ENCODE results near the gene SLCO2A1. TPM values are rescaled to one million over a fixed set of nuclear protein-coding genes. Genes with fewer than 3 reads are reported as not detected.

SLCO2A1 gene
- total RNA-seq, 1 donor from 2014 or later = 11.6 TPM

GRCh38 chr3:133928903-133929607 lies 100.7 kb downstream of the SLCO2A1 start:
- intact Hi-C loops (cut with micrococcal nuclease) = loop anchor here (5.0 kb wide), 1 partner anchor 112 kb away; no protein-coding TSS in a partner anchor
- no peak for DNase-seq
- ATAC-seq = no peak

GRCh38 chr3:133928136-133928893 lies 101.4 kb downstream of the SLCO2A1 start:
- intact Hi-C loops (cut with micrococcal nuclease) = loop anchor here (5.0 kb wide), 1 partner anchor 111 kb away; no protein-coding TSS in a partner anchor
- ATAC-seq = no peak
- no peak for DNase-seq

GRCh38 chr3:133927540-133928066 lies 102.1 kb downstream of the SLCO2A1 start:
- DNase-seq (peak; percentile 85), ATAC-seq (peak; percentile 93)
- intact Hi-C loops (cut with micrococcal nuclease) = loop anchor here (5.0 kb wide), 1 partner anchor 110 kb away; no protein-coding TSS in a partner anchor

DNA sequence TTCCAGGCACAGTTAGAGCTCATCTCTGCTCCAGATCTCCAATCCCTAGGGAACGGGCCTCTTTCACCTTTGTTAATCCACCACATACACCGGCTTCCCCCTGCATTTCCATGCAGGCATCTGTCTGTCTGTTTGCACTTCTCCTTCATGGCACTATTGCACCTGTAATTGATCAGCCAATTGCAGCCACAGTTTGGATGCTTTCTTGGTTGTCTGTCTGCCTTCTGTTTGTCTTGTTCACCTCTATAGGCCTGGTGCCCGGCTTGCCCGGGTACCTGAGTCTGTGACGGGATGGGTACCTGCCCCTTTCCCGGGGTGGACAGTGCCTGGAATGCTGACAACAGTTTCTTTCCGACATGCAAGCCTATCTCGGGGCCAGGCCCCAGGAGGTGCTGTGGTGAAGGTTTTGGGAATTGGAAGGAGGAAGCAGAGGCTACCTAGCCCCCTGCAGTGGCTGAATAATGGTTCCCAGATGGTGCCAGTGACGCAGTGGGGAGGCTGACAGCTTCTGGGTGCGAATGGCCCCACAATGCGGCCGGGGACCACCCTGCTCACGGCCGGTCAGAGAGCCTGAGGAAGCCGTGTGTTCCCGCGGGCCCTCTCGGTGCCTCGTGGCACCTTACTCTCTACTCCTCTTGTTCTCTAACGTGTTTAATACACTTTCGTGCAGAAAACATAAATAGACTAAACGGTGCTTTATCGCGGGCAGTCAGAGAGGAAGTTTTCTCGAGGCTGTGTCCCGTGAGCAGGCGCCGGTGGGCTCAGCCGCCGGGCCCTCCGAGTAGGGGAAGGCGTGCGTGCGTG lies 102.8 kb downstream of the SLCO2A1 start:
- ATAC-seq (peak; percentile 38), DNase-seq (no peak)
- intact Hi-C loops (cut with micrococcal nuclease) = loop anchor here (5.0 kb wide), 1 partner anchor 110 kb away; no protein-coding TSS in a partner anchor

GRCh38 chr3:133925960-133926735 lies 103.6 kb downstream of the SLCO2A1 start:
- DNase-seq (no peak), ATAC-seq (no peak)
- intact Hi-C loops (cut with micrococcal nuclease) = loop anchor here (5.0 kb wide), 1 partner anchor 109 kb away; no protein-coding TSS in a partner anchor

DNA sequence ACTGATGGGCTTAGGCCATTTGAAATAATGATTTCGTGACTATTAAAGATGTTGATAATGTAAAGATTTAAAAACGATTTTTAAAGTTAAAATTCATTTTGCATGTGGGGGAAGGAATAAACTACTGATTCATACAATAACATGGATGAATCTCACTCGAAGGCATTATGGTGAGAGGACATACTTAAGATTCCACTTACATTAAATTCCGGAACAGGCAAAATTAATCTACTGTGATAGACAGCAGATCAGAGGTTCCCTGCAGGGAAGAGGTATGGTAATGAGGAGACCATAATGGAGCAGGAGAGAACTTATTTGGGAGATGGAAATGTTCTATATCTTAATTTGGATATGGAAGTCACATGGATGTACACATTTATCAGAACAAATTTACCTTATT lies 105.7 kb downstream of the SLCO2A1 start:
- intact Hi-C loops (cut with micrococcal nuclease) = no loop called here
- ATAC-seq (no peak), DNase-seq (no peak)

DNA sequence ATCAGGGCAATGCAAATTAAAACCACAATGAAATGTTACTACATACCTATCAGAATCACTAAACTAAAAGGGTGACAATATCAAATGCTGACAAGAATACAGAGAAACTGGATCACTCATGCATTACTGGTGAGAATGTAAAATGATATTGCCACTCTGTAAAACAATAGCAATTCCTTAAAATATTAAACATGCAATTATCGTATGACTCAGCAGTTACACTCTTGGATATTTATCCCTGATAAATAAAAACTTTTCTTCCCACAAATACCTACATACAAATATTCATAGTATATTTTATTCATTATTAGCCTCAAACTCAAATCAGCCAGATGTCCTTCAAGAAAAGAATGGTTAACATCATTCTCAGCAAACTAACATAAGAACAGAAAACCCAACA lies 108.1 kb downstream of the SLCO2A1 start:
- no peak for DNase-seq
- ATAC-seq = no peak
- intact Hi-C loops (cut with micrococcal nuclease) = no loop called here

DNA sequence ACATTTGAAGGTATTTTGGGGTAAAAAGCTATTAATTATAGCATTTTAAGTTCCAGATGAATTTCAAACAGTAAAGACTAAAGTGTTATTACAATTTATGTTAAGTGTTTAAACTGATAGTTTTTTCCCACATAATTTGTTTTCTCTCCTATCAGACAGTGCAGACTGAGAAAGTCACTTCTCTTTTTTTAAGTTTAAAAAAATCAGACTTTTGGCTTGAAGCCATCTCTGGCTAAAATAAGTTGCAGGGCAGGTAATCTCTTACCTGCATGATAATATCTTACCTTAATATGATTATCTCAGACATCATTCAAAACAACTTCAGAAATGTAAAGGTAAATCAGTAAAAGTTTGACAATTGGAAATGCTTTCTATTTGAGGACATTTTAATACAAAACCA lies 112.6 kb downstream of the SLCO2A1 start:
- DNase-seq (no peak), ATAC-seq (no peak)
- intact Hi-C loops (cut with micrococcal nuclease) = no loop called here

GRCh38 chr3:133915685-133916658 lies 113.8 kb downstream of the SLCO2A1 start:
- intact Hi-C loops (cut with micrococcal nuclease) = no loop called here
- peak; percentile 74 for ATAC-seq
- DNase-seq = no peak

DNA sequence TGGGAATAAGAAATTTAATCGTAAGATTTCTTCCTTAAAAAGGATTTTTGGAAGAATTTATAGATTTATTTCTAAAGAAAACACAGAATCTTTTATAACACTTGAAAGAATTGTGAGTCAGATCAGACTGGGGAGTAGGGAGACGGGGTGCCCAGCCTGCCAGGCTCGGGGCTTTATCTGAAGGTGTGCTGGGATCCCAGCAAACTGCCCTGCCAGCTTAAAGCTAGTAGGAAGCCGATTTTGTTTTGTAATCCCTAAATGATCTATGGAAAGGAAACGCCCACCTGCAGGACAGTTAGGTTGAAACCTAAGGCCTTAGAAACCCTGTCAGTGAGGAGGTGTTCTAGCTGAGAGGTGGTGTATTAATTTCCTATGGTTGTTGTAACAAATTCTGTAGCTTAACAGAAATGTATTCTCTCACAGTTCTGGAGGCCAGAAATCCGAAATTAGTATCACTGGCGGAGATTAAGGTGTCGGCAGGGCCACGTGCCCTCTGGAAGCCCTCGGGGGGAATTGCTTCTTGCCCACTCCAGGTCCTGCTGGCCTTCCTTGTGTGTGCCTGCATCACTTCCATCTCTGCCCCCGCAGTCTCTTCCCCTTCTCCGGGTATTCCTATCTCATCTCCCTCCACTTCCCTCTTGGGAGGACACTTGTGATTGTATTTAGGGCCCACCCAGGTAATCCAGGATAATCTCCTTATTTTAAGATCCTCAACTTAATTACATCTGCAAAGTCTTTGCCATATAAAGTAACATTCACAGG lies 114.7 kb downstream of the SLCO2A1 start:
- ATAC-seq (no peak), DNase-seq (no peak)
- intact Hi-C loops (cut with micrococcal nuclease) = no loop called here

DNA sequence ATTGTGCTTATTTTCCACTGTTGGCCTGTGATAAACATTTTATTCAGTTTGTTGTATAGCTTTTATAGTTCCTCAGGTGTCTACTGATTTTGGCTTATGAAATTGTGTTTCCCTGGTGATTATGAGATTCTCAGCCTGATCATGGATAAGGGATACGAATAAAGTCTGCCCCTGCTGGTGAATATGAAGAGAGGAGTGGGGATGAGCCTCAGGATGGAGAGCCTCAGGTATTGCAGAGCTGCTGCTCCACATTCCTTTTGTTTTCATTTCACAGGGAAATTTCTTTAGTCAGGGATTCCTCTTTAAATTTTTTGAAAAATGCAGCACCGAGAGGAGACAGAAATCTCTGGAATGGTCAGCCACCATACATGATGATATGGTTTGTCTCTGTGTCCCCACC lies 119.3 kb downstream of the SLCO2A1 start:
- ATAC-seq (no peak), DNase-seq (no peak)
- intact Hi-C loops (cut with micrococcal nuclease) = no loop called here

DNA sequence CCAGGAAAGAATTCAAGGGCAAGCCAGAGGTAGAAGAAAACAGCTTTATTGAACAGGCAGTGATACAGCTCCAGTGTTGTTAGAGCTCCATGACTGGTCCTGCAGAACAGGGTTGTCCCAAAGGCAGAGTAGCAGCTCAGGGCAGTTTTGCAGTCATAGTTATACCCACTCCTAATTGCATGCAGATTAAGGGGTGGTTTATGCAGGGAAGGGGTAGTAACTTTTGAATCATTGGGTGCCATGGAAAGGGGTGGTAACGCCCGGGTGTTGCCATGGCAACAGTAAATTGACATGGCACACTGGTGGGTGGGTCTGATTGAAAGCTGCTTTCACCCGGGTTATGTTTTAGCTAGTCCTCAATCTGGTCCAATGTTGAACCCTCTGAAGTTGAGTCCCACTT lies 124.3 kb downstream of the SLCO2A1 start:
- ATAC-seq = no peak
- no peak for DNase-seq
- intact Hi-C loops (cut with micrococcal nuclease) = no loop called here

- DNase-seq (no peak), ATAC-seq (no peak)
- intact Hi-C loops (cut with micrococcal nuclease) = no loop called here
Observed at GRCh38 chr3:133901847-133902246, 127.9 kb downstream of the SLCO2A1 start.

- ATAC-seq (peak; percentile 62), DNase-seq (no peak)
- intact Hi-C loops (cut with micrococcal nuclease) = no loop called here
Observed at GRCh38 chr3:133901083-133901482, 128.6 kb downstream of the SLCO2A1 start.

DNA sequence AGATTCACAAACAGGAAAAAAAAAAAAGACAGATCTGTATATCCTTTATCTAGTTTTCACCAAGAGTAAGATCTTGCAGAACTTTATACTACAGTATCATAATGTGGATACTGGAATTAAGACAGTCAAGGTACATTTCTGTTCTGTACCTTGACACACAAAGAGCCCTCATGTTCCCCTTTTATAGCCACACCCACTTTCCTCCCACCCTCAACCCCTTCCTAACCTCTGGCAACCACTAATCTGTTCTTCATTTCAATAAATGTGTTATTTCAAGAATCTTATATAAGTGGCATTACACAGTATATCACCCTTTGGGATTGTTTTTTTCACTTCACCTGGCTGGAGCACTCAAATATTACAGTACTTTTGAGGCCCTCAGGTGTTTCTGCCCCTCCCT lies 130.4 kb downstream of the SLCO2A1 start:
- ATAC-seq = no peak
- intact Hi-C loops (cut with micrococcal nuclease) = loop anchor here (10.0 kb wide), 1 partner anchor 75 kb away; no protein-coding TSS in a partner anchor
- DNase-seq = no peak

DNA sequence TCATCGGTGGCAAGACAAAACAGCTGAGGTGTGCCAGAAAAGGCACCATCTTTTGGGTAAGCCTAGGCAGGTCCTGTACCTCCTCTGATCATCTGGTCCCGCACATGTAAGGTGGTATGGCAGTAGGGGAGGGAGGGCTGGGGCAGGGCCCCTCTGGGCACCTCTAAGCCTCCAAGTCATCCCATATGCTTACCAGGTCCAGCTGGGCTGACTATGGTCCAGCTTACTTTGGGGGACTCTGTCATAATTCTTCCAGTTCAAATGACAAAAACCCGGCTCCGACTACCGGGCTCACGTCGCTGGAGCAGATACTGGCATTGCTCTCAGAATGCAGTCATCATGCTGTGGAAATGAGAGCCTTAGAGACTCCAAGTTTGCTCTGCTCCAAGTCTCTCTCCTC lies 132.2 kb downstream of the SLCO2A1 start:
- DNase-seq (no peak), ATAC-seq (no peak)
- intact Hi-C loops (cut with micrococcal nuclease) = loop anchor here (10.0 kb wide), 1 partner anchor 73 kb away; no protein-coding TSS in a partner anchor

All from left ventricle myocardium superior (tissue), 1 donor.